Activated CD8-positive, alpha-beta T cell treated with anti-CD3 and anti-CD28 coated beads for 36 hours (primary cell): ENCODE results near the gene SUGT1. TPM values are rescaled to one million over a fixed set of nuclear protein-coding genes. Genes with fewer than 3 reads are reported as not detected.

Source experiments
- ATAC-seq: fragments of 200-7000 bp; cut with Tn5 transposase; one replicate; pipeline ENCODE4 v1.10.0; 2021; ENCODE audit warnings: mild to moderate bottlenecking, moderate library complexity
- CTCF ChIA-PET: fragments of 350-600 bp; sonication (Branson Sonifier 250); formaldehyde crosslinking; loops from one replicate; lab custom pipeline; 2021; ENCODE audit warnings: antibody characterized with exemption; lab: Charles Lee
- POLR2A ChIA-PET: fragments of 350-600 bp; sonication (Branson Sonifier 250); formaldehyde crosslinking; loops from one replicate; lab custom pipeline; 2021; ENCODE audit warnings: antibody characterized with exemption; lab: Charles Lee
- DNase-seq: peaks from one replicate; pipeline ENCODE4 v3.0.0-alpha.2; 2020
- H3K27ac Mint-ChIP-seq: one replicate; pipeline ENCODE4 v1.8.0; 2021; ENCODE audit warnings: mild to moderate bottlenecking, mixed read lengths
- H3K27me3 Mint-ChIP-seq: one replicate; pipeline ENCODE4 v1.8.0; 2021; ENCODE audit warnings: mixed read lengths
- H3K36me3 Mint-ChIP-seq: one replicate; pipeline ENCODE4 v1.8.0; 2021; ENCODE audit warnings: low read depth, mixed read lengths
- H3K4me1 Mint-ChIP-seq: one replicate; pipeline ENCODE4 v1.8.0; 2021; ENCODE audit warnings: low read depth, mixed read lengths
- H3K4me3 Mint-ChIP-seq: one replicate; pipeline ENCODE4 v1.8.0; 2021; ENCODE audit warnings: mild to moderate bottlenecking, moderate library complexity, mixed read lengths
- H3K9me3 Mint-ChIP-seq: one replicate; pipeline ENCODE4 v1.8.0; 2021; ENCODE audit warnings: mixed read lengths
- intact Hi-C: fragments of 100-400 bp; cut with micrococcal nuclease; formaldehyde crosslinking; loops from one replicate; pipeline ENCODE4 v1.10.0; 2022
- total RNA-seq, 2 experiments: library from RNA; stranded (reverse); gene quantifications; one replicate each; pipeline ENCODE4 v1.2.3, GENCODE V29; 2021
- TF ChIP-seq, protein P1 (sequence below): fragments of 200-600 bp; IDR thresholded peaks from one replicate; pipeline ENCODE4 v1.8.0; 2022; ENCODE audit warnings: antibody characterized with exemption, mild to moderate bottlenecking

Gene SUGT1
- total RNA-seq, 2 experiments from 2014 or later = 52.0 to 52.5 TPM

DNA sequence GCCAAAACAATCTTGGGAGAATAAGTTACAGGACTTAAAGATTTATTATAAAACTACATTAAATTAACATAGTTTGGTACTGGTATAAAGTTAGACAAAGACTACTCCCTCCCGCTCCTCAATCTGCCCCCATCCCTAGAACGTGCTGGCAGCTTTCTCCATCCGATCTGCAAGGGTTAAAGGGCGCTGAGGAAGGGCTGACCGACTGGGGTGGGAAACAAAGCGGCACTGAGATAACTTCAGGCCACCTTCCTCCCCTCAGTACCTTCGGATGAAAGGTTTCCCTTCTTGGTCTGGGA, 790 bp upstream of the SUGT1 start:
- intact Hi-C loops = loop anchor here (5.0 kb wide), 2 partner anchors 35 to 195 kb away; partner anchors contain the start of gene CKAP2
- TF ChIP-seq, protein P1, sequence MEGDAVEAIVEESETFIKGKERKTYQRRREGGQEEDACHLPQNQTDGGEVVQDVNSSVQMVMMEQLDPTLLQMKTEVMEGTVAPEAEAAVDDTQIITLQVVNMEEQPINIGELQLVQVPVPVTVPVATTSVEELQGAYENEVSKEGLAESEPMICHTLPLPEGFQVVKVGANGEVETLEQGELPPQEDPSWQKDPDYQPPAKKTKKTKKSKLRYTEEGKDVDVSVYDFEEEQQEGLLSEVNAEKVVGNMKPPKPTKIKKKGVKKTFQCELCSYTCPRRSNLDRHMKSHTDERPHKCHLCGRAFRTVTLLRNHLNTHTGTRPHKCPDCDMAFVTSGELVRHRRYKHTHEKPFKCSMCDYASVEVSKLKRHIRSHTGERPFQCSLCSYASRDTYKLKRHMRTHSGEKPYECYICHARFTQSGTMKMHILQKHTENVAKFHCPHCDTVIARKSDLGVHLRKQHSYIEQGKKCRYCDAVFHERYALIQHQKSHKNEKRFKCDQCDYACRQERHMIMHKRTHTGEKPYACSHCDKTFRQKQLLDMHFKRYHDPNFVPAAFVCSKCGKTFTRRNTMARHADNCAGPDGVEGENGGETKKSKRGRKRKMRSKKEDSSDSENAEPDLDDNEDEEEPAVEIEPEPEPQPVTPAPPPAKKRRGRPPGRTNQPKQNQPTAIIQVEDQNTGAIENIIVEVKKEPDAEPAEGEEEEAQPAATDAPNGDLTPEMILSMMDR = no peak
- ATAC-seq (no peak), DNase-seq (no peak)
- no peaks in the 10 kb centered on the region for H3K9me3 Mint-ChIP-seq
- ChIA-PET POLR2A (interaction anchor here (0.8 to 2.6 kb wide), 6 partner anchors 13 to 457 kb away, joined by 3 to 23 read pairs (median 4); partner anchors contain the start of gene VPS36), CTCF (interaction anchor here (0.9 to 3.8 kb wide), 8 partner anchors 13 to 201 kb away, joined by 3 to 33 read pairs (median 6); partner anchors contain the start of gene VPS36)
- H3K4me1 Mint-ChIP-seq = peaks cover 20% of the 10 kb centered on the region
- no peak overlapping the region for H3K4me3 Mint-ChIP-seq
- no peak overlapping the region for H3K27ac Mint-ChIP-seq
- H3K36me3 Mint-ChIP-seq = peaks cover 17% of the 10 kb centered on the region
- H3K27me3 Mint-ChIP-seq = no peaks in the 10 kb centered on the region

DNA sequence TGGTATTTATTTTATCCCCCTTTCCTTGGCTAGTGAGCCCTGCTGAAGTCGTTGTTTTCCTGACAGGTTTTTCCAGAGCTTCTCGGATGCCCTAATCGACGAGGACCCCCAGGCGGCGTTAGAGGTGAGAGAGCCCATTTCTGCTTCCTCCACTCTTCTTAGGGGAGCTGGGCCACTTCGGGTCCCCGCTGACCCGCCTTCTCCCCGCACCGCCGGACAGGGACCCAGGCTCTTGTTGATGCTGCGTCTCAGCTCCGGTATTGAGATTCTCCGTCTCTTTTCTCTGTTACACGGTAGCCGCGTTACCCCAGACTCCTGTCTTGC, 306 bp downstream of the SUGT1 start:
- Mint-ChIP-seq H3K27ac (no peak overlapping the region), H3K9me3 (no peaks in the 10 kb centered on the region), H3K4me1 (peaks cover 20% of the 10 kb centered on the region), H3K4me3 (no peak overlapping the region), H3K36me3 (peaks cover 17% of the 10 kb centered on the region), H3K27me3 (no peaks in the 10 kb centered on the region)
- ChIA-PET POLR2A (interaction anchor here (0.5 to 2.6 kb wide), 5 partner anchors 9 to 458 kb away, joined by 3 to 23 read pairs (median 6); partner anchors contain the start of gene VPS36), CTCF (interaction anchor here (0.9 to 3.8 kb wide), 15 partner anchors 8 to 203 kb away, joined by 3 to 33 read pairs (median 5); partner anchors contain the start of genes HNRNPA1L2 and VPS36)
- ATAC-seq (peak; percentile 37), DNase-seq (no peak)
- TF ChIP-seq, protein P1 = no peak
- intact Hi-C loops = loop anchor here (5.0 kb wide), 2 partner anchors 36 to 196 kb away; partner anchors contain the start of gene CKAP2

DNA sequence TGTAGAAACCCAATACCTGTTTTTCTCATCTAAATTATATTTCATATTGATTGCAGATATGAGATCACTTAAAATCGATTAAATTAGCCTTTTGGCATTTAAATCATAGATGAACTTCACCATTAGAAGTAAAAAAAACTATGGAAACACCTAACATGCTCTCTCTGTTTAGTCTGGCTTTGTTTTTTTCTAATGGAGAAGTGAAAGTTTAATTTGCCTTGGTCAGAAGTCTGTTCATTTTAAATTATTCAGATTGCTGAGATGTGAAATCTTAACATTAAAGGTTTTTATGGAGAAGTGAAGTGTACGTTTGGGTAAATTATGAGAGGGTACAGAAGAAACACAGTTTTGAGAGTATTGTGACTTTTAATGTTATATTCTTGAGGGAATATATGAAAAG, 6.7 kb downstream of the SUGT1 start:
- intact Hi-C loops = no loop called here
- ATAC-seq (no peak), DNase-seq (no peak)
- TF ChIP-seq, protein P1 = no peak
- Mint-ChIP-seq H3K27me3 (no peaks in the 10 kb centered on the region), H3K4me1 (peaks cover 9% of the 10 kb centered on the region), H3K36me3 (peaks cover 14% of the 10 kb centered on the region), H3K4me3 (no peak overlapping the region), H3K27ac (peak overlapping the region; percentile 30), H3K9me3 (no peaks in the 10 kb centered on the region)
- CTCF ChIA-PET = no interaction called here
- POLR2A ChIA-PET = no interaction called here

DNA sequence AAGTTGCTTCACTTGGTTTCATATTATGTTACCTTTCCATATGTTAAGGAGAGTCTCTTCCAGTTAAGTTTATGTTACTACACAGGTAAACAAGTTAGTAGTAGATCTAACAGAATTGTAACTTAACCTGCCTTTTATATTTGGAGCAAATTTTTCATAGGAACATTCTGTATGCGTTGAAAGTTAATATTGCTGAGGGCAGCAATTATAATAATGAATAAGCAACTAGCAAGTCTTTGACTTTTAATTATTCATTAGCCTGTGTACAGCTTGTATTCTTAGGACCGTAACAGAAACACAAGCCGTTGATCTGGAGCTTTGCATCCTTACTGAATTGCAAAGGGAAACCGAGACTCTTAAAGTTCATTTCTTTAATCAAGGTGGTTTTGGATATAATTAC, 11.6 kb downstream of the SUGT1 start:
- peaks cover 22% of the 10 kb centered on the region for H3K36me3 Mint-ChIP-seq
- no peak overlapping the region for H3K27ac Mint-ChIP-seq
- DNase-seq = no peak
- no peak for ATAC-seq
- CTCF ChIA-PET = interaction anchor here (1.0 to 2.4 kb wide), 4 partner anchors 11 to 304 kb away, joined by 4 to 33 read pairs (median 10); partner anchors contain the start of gene SUGT1
- TF ChIP-seq, protein P1 = no peak
- no peaks in the 10 kb centered on the region for H3K9me3 Mint-ChIP-seq
- no peak overlapping the region for H3K4me3 Mint-ChIP-seq
- POLR2A ChIA-PET = interaction anchor here (1.3 kb wide), 1 partner anchor 12 kb away, joined by 6 read pairs; the partner anchor contains the start of gene SUGT1
- intact Hi-C loops = no loop called here
- no peaks in the 10 kb centered on the region for H3K27me3 Mint-ChIP-seq
- H3K4me1 Mint-ChIP-seq = peaks cover 5% of the 10 kb centered on the region

DNA sequence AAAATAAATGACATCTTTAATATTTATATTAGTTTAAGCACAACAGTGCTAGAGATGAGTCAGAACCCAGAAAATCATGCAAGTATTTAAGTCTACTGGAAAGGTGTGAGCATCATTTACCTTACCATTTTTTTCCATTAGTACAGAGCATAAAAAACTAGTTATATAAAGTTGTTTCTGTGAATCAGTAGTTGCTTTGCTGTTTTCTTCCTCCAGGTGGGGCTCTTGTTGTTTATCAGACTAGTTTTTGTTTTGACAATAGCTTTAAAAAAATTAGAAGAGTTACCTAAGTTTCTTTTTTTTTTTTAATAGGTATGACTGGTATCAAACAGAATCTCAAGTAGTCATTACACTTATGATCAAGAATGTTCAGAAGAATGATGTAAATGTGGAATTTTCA, 12.7 kb downstream of the SUGT1 start:
- Mint-ChIP-seq H3K4me1 (peaks cover 2% of the 10 kb centered on the region), H3K4me3 (no peak overlapping the region), H3K9me3 (no peaks in the 10 kb centered on the region), H3K27ac (no peak overlapping the region), H3K27me3 (no peaks in the 10 kb centered on the region), H3K36me3 (peaks cover 19% of the 10 kb centered on the region)
- ChIA-PET CTCF (interaction anchor here (0.7 to 2.4 kb wide), 13 partner anchors 8 to 585 kb away, joined by 3 to 33 read pairs (median 4); partner anchors contain the start of gene SUGT1), POLR2A (interaction anchor here (1.3 kb wide), 1 partner anchor 13 kb away, joined by 6 read pairs; the partner anchor contains the start of gene SUGT1)
- DNase-seq = no peak
- TF ChIP-seq, protein P1 = peak; percentile 55
- peak; percentile 45 for ATAC-seq
- intact Hi-C loops = no loop called here
